HEK293 (cell line): ENCODE results near the gene MAGEB3.

Experiments used
- CTCF ChIA-PET: fragments of 350-600 bp; formaldehyde crosslinking; extraction: SDS; loops from one replicate; lab custom pipeline; 2021; ENCODE audit warnings: antibody characterized with exemption; lab: Yijun Ruan, JAX
- POLR2A ChIA-PET: fragments of 300-600 bp; formaldehyde crosslinking; extraction: SDS; loops from one replicate; lab custom pipeline; 2020; ENCODE audit warnings: antibody characterized with exemption, inconsistent platforms; lab: Yijun Ruan, JAX
- H3K27ac ChIP-seq: fragments of 200-500 bp; sonication (Bioruptor generic); 2 replicates; pipeline ENCODE4 v1.5.1; 2014; ENCODE audit warnings: low read depth, low read length, control low read depth, inconsistent platforms; ENCODE audit errors: extremely low read depth
- H3K36me3 ChIP-seq, 2 experiments: fragments of 200-500 bp in 1 of 2; sonication (Bioruptor generic) in 1 of 2; 1 replicate in 1 of 2; 2 replicates in 1 of 2; pipeline ENCODE4 v1.5.1; 2014 to 2017; ENCODE audit warnings: inconsistent platforms in 2 of 2, low read length in 2 of 2; ENCODE audit not compliant: control insufficient read depth in 2 of 2, insufficient read depth in 1 of 2
- H3K4me1 ChIP-seq: fragments of 200-500 bp; sonication (Bioruptor generic); 2 replicates; pipeline ENCODE4 v1.5.1; 2014; ENCODE audit warnings: mild to moderate bottlenecking, low read length, inconsistent platforms; ENCODE audit not compliant: control insufficient read depth, insufficient read depth
- H3K4me3 ChIP-seq: 2 replicates; pipeline ENCODE4 v1.5.1; 2011; ENCODE audit warnings: low read depth, mild to moderate bottlenecking, control low read depth, low read length, moderate library complexity
- H3K9me3 ChIP-seq: fragments of 200-500 bp; sonication (Bioruptor generic); 2 replicates; pipeline ENCODE4 v1.5.1; 2014; ENCODE audit warnings: low read depth, low read length, inconsistent platforms; ENCODE audit not compliant: control insufficient read depth, insufficient read depth
- FEZF1 ChIP-seq: fragments of 450-650 bp; formaldehyde crosslinking; IDR thresholded peaks from 2 replicates; pipeline ENCODE4 v1.5.1; 2016; ENCODE audit warnings: missing biosample characterization, missing genetic modification characterization
- HOXC10 ChIP-seq: sonication (generic); formaldehyde crosslinking; IDR thresholded peaks from 2 replicates; pipeline ENCODE4 v1.8.1; 2023; ENCODE audit warnings: mild to moderate bottlenecking, missing genetic modification reagents
- KLF17 ChIP-seq: fragments of 450-650 bp; formaldehyde crosslinking; IDR thresholded peaks from 2 replicates; pipeline ENCODE4 v1.5.1; 2016; ENCODE audit warnings: missing biosample characterization, missing genetic modification characterization
- SCRT1 ChIP-seq: fragments of 450-650 bp; formaldehyde crosslinking; IDR thresholded peaks from 2 replicates; pipeline ENCODE4 v1.5.1; 2016; ENCODE audit warnings: missing biosample characterization, missing genetic modification characterization, borderline replicate concordance
- SCRT2 ChIP-seq: fragments of 450-650 bp; formaldehyde crosslinking; IDR thresholded peaks from 2 replicates; pipeline ENCODE4 v1.5.1; 2016; ENCODE audit warnings: missing biosample characterization, missing genetic modification characterization
- ZBTB1 ChIP-seq: fragments of 450-650 bp; formaldehyde crosslinking; IDR thresholded peaks from 2 replicates; pipeline ENCODE4 v1.5.1; 2016; ENCODE audit warnings: missing biosample characterization, missing genetic modification characterization
- ZBTB7A ChIP-seq: fragments of 450-650 bp; formaldehyde crosslinking; IDR thresholded peaks from 2 replicates; pipeline ENCODE4 v1.5.1; 2016; ENCODE audit warnings: low read depth, missing biosample characterization, missing genetic modification characterization
- ZBTB8A ChIP-seq: fragments of 450-650 bp; formaldehyde crosslinking; IDR thresholded peaks from 2 replicates; pipeline ENCODE4 v1.5.1; 2016; ENCODE audit warnings: missing biosample characterization, missing genetic modification characterization
- ZFHX2 ChIP-seq: fragments of 450-650 bp; formaldehyde crosslinking; conservative IDR thresholded peaks from 2 replicates; pipeline ENCODE4 v1.5.1; 2016; ENCODE audit warnings: missing biosample characterization, missing genetic modification characterization
- ZFP3 ChIP-seq: fragments of 450-650 bp; formaldehyde crosslinking; IDR thresholded peaks from 2 replicates; pipeline ENCODE4 v1.5.1; 2016; ENCODE audit warnings: low read depth, missing biosample characterization, missing genetic modification characterization
- ZNF133 ChIP-seq: fragments of 450-650 bp; formaldehyde crosslinking; IDR thresholded peaks from 2 replicates; pipeline ENCODE4 v1.5.1; 2016; ENCODE audit warnings: missing biosample characterization, missing genetic modification characterization
- ZNF155 ChIP-seq: fragments of 450-650 bp; formaldehyde crosslinking; IDR thresholded peaks from 2 replicates; pipeline ENCODE4 v1.5.1; 2016; ENCODE audit warnings: missing biosample characterization, missing genetic modification characterization
- ZNF175 ChIP-seq: fragments of 450-650 bp; formaldehyde crosslinking; IDR thresholded peaks from 2 replicates; pipeline ENCODE4 v1.5.1; 2016; ENCODE audit warnings: missing biosample characterization, missing genetic modification characterization
- ZNF221 ChIP-seq: fragments of 450-650 bp; formaldehyde crosslinking; IDR thresholded peaks from 2 replicates; pipeline ENCODE4 v1.5.1; 2017; ENCODE audit warnings: missing biosample characterization, missing genetic modification characterization, borderline replicate concordance
- ZNF23 ChIP-seq: fragments of 450-650 bp; formaldehyde crosslinking; IDR thresholded peaks from 2 replicates; pipeline ENCODE4 v1.5.1; 2016; ENCODE audit warnings: missing biosample characterization, missing genetic modification characterization, borderline replicate concordance
- ZNF266 ChIP-seq: fragments of 450-650 bp; formaldehyde crosslinking; IDR thresholded peaks from 2 replicates; pipeline ENCODE4 v1.5.1; 2016; ENCODE audit warnings: missing biosample characterization, missing genetic modification characterization, low read depth
- ZNF362 ChIP-seq: fragments of 450-650 bp; formaldehyde crosslinking; IDR thresholded peaks from 2 replicates; pipeline ENCODE4 v1.5.1; 2016; ENCODE audit warnings: missing biosample characterization, missing genetic modification characterization
- ZNF394 ChIP-seq: fragments of 450-650 bp; formaldehyde crosslinking; IDR thresholded peaks from 2 replicates; pipeline ENCODE4 v1.5.1; 2016; ENCODE audit warnings: missing biosample characterization, missing genetic modification characterization, mild to moderate bottlenecking, moderate library complexity, borderline replicate concordance
- ZNF433 ChIP-seq: fragments of 450-650 bp; formaldehyde crosslinking; IDR thresholded peaks from 2 replicates; pipeline ENCODE4 v1.5.1; 2016; ENCODE audit warnings: missing biosample characterization, missing genetic modification characterization, low read depth
- ZNF670 ChIP-seq: fragments of 450-650 bp; formaldehyde crosslinking; IDR thresholded peaks from 2 replicates; pipeline ENCODE4 v1.5.1; 2016; ENCODE audit warnings: missing biosample characterization, missing genetic modification characterization, low read depth
- ZNF768 ChIP-seq: fragments of 450-650 bp; formaldehyde crosslinking; IDR thresholded peaks from 2 replicates; pipeline ENCODE4 v1.5.1; 2018; ENCODE audit warnings: missing biosample characterization, mild to moderate bottlenecking, missing genetic modification characterization
- ZNF785 ChIP-seq: fragments of 450-650 bp; formaldehyde crosslinking; IDR thresholded peaks from 2 replicates; pipeline ENCODE4 v1.5.1; 2016; ENCODE audit warnings: missing biosample characterization, missing genetic modification characterization
- ZSCAN23 ChIP-seq: fragments of 450-650 bp; formaldehyde crosslinking; IDR thresholded peaks from 2 replicates; pipeline ENCODE4 v1.5.1; 2016; ENCODE audit warnings: missing biosample characterization, missing genetic modification characterization
- ZSCAN30 ChIP-seq: fragments of 450-650 bp; IDR thresholded peaks from 2 replicates; pipeline ENCODE4 v1.5.1; 2018; ENCODE audit warnings: missing biosample characterization, mild to moderate bottlenecking, missing genetic modification characterization, moderate library complexity
- TF ChIP-seq, protein P1 (sequence below): fragments of 450-650 bp; formaldehyde crosslinking; IDR thresholded peaks from 2 replicates; pipeline ENCODE4 v1.5.1; 2016; ENCODE audit warnings: missing biosample characterization, missing genetic modification characterization, low read depth
- TF ChIP-seq, protein P2 (sequence below): fragments of 450-650 bp; formaldehyde crosslinking; IDR thresholded peaks from 2 replicates; pipeline ENCODE4 v1.5.1; 2016; ENCODE audit warnings: missing biosample characterization, missing genetic modification characterization
- TF ChIP-seq, protein P3 (sequence below): sonication (generic); formaldehyde crosslinking; IDR thresholded peaks from 2 replicates; pipeline ENCODE4 v1.8.1; 2022; ENCODE audit warnings: mild to moderate bottlenecking, moderate library complexity, missing genetic modification reagents
- TF ChIP-seq, protein P4 (sequence below): fragments of 450-650 bp; formaldehyde crosslinking; IDR thresholded peaks from 2 replicates; pipeline ENCODE4 v1.5.1; 2017; ENCODE audit warnings: missing biosample characterization, missing genetic modification characterization

MAGEB3 gene

DNA sequence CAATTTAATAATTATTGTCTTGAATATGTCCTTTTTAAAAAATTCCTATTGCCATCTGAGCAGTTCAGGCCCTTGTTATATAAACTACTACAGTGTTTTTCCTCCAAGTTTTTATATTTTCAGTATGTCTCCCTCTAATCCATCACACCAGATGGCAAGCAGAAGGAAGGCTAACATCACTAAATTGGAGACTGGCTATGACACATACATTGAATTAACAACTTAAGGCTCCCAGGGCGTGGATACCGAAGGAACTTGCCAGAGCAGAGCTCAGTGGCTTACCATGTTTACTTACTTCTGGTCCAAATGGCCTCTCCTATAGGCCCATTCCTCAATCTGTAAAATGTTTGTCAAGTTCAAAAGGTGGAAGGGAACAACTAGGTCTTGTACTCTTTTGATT, 29.5 kb downstream of the MAGEB3 start (continued):
- TF ChIP-seq, protein P1, sequence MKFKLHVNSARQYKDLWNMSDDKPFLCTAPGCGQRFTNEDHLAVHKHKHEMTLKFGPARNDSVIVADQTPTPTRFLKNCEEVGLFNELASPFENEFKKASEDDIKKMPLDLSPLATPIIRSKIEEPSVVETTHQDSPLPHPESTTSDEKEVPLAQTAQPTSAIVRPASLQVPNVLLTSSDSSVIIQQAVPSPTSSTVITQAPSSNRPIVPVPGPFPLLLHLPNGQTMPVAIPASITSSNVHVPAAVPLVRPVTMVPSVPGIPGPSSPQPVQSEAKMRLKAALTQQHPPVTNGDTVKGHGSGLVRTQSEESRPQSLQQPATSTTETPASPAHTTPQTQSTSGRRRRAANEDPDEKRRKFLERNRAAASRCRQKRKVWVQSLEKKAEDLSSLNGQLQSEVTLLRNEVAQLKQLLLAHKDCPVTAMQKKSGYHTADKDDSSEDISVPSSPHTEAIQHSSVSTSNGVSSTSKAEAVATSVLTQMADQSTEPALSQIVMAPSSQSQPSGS (tag by site-specific recombination), result no peak
- TF ChIP-seq SCRT2 (tag by site-specific recombination) (no peak), KLF17 (tag by site-specific recombination) (no peak), HOXC10 (CRISPR knock-in tag) (no peak), ZNF785 (tag by site-specific recombination) (no peak), ZBTB7A (tag by site-specific recombination) (no peak), ZNF362 (tag by site-specific recombination) (no peak), ZNF221 (tag by site-specific recombination) (no peak), ZNF266 (no peak)
- TF ChIP-seq, all 188 proteins: peak for 0

DNA sequence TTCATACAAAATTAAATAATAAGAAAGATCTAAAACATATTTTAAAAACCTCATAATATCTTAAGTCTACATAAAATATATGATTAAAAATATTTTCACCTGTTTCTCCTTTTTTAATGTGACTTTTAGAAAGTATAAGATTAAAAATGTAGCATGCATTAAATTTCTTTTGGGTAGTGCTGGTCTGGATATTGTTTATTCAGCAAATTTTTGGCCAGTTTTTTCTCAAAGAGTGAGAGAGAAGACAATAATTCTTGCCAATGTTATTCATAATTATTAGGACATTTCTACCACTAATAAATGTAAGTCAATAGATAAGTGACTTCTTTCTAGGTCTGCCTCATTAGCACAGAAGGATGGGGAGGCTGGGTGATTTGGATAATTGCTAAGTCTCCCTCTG, 30.6 kb downstream of the MAGEB3 start:
- ChIA-PET CTCF (no interaction called here), POLR2A (no interaction called here)
- H3K4me1 ChIP-seq, result no peaks in the 10 kb centered on the region
- no peak for TF ChIP-seq ZNF433 (tag by site-specific recombination)
- TF ChIP-seq ZFP3 (tag by site-specific recombination), result no peak
- no peak for TF ChIP-seq ZSCAN23 (tag by site-specific recombination)
- no peak for TF ChIP-seq ZNF670
- TF ChIP-seq, protein P2, sequence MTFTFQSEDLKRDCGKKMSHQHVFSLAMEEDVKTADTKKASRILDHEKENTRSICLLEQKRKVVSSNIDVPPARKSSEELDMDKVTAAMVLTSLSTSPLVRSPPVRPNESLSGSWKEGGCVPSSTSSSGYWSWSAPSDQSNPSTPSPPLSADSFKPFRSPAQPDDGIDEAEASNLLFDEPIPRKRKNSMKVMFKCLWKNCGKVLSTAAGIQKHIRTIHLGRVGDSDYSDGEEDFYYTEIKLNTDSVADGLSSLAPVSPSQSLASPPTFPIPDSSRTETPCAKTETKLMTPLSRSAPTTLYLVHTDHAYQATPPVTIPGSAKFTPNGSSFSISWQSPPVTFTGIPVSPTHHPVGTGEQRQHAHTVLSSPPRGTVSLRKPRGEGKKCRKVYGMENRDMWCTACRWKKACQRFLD, result no peak
- TF ChIP-seq ZSCAN30 (tag by site-specific recombination), result no peak
- TF ChIP-seq ZNF394, result no peak
- TF ChIP-seq SCRT1 (tag by site-specific recombination), result no peak
- no peak for TF ChIP-seq ZFHX2
- H3K36me3 ChIP-seq, result no peaks in the 10 kb centered on the region
- no peaks in the 10 kb centered on the region for H3K9me3 ChIP-seq
- H3K4me3 ChIP-seq, result no peak overlapping the region
- H3K27ac ChIP-seq, result no peak overlapping the region

DNA sequence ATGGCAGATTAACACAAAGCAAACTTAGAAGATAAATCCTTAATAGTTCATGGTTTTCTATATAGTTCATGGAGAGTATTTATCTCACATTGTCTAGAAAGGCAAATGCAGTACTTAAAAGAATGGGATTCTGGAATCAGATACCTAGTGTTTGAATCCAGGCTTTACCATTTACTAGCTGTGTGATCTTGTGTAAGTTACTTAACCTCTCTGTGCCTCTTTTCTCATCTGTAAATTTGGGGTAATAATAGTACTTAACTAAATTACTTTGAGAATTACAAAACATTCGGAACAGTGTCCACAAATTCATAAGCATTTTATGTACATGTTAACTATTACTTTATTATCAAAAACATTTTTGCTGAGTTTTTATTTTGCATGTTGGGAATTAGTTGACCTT, 32.3 kb downstream of the MAGEB3 start:
- no peak overlapping the region for H3K27ac ChIP-seq
- ChIA-PET POLR2A (no interaction called here), CTCF (no interaction called here)
- no peak overlapping the region for H3K4me3 ChIP-seq
- no peaks in the 10 kb centered on the region for H3K9me3 ChIP-seq
- H3K4me1 ChIP-seq, result no peaks in the 10 kb centered on the region
- no peaks in the 10 kb centered on the region for H3K36me3 ChIP-seq
- TF ChIP-seq FEZF1 (tag by site-specific recombination), result no peak
- no peak for TF ChIP-seq ZBTB8A (tag by site-specific recombination)
- no peak for TF ChIP-seq ZNF23
- no peak for TF ChIP-seq ZNF768 (tag by site-specific recombination)
- TF ChIP-seq, protein P3, sequence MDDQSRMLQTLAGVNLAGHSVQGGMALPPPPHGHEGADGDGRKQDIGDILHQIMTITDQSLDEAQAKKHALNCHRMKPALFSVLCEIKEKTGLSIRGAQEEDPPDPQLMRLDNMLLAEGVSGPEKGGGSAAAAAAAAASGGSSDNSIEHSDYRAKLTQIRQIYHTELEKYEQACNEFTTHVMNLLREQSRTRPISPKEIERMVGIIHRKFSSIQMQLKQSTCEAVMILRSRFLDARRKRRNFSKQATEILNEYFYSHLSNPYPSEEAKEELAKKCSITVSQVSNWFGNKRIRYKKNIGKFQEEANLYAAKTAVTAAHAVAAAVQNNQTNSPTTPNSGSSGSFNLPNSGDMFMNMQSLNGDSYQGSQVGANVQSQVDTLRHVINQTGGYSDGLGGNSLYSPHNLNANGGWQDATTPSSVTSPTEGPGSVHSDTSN (CRISPR knock-in tag), result no peak
- no peak for TF ChIP-seq ZNF155 (tag by site-specific recombination)
- TF ChIP-seq ZNF133, result no peak
- TF ChIP-seq ZNF175 (tag by site-specific recombination), result no peak
- no peak for TF ChIP-seq ZBTB1
- TF ChIP-seq, protein P4, sequence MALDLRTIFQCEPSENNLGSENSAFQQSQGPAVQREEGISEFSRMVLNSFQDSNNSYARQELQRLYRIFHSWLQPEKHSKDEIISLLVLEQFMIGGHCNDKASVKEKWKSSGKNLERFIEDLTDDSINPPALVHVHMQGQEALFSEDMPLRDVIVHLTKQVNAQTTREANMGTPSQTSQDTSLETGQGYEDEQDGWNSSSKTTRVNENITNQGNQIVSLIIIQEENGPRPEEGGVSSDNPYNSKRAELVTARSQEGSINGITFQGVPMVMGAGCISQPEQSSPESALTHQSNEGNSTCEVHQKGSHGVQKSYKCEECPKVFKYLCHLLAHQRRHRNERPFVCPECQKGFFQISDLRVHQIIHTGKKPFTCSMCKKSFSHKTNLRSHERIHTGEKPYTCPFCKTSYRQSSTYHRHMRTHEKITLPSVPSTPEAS (tag by site-specific recombination), result no peak
